HG03108 (cell line): ENCODE measurements around the gene TCF23.
"Not testable (repeated sequence)": the region's sequence is repeated elsewhere in the genome, so short reads cannot be mapped to it uniquely, and the experiment has no call there.

Experiments
- ATAC-seq: cut with Tn5 transposase; IDR thresholded peaks from one replicate; pipeline ENCODE4 v1.9.1; 2021; ENCODE audit warnings: moderate library complexity; ENCODE audit not compliant: unreplicated experiment

Gene TCF23

DNA sequence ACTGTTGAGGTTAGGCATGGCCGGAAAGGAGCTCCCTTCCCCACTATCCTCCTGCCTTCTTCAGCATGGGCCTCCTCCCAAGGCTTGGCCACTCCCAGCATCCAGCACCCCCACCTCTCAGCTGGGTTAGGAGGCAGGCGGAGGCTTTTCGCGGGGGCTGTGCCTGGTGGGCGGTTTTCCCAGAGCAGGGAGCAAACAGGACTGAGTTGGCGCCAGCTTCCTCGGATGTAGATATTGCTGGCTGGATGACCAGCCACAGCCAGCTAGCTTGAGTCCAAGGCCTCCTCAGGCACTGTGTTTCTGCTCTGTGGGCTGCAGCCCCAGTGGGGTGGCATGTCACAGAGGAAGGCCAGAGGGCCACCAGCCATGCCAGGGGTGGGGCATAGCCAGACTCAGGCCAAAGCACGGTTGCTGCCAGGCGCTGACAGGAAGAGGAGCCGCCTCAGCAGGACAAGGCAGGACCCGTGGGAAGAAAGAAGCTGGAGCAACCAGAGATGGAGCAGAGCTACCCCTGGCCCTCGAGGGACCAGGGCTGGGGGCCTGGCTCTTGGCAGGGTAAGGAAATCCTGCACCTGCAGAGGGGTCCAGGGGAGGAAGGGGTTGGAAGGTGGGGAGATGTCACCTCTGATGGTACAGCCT is at the start of gene TCF23:
TSS of gene TCF23 (plus strand) at position 204 of the 639 bp plus-strand sequence. CDS start at position 334, 130 bp downstream.
- ATAC-seq, result no peak

DNA sequence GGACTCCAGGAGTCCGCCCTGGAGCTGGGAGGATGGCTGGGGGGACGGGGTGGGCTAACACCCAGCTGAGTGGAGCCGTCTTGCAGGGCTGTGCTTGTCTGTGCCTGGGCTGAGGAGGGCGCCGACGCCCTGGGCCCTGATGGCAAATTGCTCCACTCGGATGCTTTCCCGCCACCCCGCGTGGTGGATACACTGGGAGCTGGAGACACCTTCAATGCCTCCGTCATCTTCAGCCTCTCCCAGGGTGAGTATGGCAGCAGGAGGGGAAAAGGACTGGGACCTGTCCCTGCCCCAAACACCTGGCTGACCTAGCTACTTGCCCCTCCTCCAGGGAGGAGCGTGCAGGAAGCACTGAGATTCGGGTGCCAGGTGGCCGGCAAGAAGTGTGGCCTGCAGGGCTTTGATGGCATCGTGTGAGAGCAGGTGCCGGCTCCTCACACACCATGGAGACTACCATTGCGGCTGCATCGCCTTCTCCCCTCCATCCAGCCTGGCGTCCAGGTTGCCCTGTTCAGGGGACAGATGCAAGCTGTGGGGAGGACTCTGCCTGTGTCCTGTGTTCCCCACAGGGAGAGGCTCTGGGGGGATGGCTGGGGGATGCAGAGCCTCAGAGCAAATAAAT is 49.4 kb upstream of the TCF23 start:
- ATAC-seq, result no peak

DNA sequence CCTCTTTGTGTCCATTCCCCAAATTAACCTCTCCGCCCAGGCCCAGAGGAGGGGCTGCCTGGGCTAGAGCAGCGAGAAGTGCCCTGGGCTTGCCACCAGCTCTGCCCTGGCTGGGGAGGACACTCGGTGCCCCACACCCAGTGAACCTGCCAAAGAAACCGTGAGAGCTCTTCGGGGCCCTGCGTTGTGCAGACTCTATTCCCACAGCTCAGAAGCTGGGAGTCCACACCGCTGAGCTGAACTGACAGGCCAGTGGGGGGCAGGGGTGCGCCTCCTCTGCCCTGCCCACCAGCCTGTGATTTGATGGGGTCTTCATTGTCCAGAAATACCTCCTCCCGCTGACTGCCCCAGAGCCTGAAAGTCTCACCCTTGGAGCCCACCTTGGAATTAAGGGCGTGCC is 48.8 kb upstream of the TCF23 start:
- ATAC-seq, result no peak

DNA sequence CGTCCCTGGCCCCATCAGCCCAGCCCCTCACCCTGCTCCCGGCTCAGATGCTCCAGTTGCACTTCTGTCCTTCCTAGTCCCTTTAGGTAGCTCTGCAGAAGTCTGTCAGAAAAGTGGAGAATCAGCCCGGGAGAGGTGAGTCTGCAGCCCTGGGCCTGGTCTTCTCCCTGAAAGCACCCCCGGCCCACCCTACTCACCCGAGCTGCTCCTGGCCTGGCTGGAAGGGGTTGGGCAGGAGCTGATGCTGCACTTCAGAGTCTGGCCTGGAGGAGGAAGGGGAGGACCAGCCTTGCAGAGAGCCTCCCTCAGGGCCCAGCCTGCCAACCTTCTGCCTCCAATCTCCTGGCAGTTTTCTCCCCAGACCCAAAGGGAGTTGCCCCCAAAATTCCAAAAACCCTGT is 46.5 kb upstream of the TCF23 start:
- ATAC-seq, result no peak

GRCh38 chr2:27105981-27106380 is 42.8 kb upstream of the TCF23 start:
- no peak for ATAC-seq

- no peak for ATAC-seq
Observed at GRCh38 chr2:27108221-27108620, 40.6 kb upstream of the TCF23 start.

- ATAC-seq, result no peak
Observed at GRCh38 chr2:27109083-27109482, 39.7 kb upstream of the TCF23 start.

DNA sequence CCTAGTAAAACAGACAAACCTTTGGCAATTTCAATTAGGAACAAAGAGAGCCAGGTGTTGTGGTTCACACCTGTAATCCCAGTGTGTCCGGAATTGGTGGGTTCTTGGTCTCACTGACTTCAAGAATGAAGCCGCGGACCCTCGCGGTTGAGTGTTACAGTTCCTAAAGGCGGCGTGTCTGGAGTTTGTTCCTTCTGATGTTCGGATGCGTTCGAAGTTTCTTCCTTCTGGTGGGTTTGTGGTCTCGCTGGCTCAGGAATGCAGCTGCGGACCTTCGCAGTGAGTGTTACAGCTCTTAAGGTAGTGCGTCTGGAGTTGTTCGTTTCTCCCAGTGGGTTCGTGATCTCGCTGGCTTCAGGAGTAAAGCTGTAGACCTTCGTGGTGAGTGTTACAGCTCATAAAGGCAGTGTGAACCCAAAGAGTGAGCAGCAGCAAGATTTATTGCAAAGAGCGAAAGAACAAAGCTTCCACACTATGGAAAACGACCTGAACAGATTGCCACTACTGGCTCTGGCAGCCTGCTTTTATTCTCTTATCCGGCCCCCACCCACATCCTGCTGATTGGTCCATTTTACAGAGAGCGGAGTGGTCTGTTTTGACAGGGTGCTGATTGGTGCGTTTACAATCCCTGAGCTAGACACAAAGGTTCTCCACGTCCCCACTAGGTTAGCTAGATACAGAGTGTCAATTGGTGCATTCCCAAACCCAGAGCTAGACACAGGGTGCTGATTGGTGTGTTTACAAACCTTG is 38.0 kb upstream of the TCF23 start:
- not testable (repeated sequence) for ATAC-seq

GRCh38 chr2:27111392-27112078 is 37.3 kb upstream of the TCF23 start:
- ATAC-seq, result not testable (repeated sequence)

DNA sequence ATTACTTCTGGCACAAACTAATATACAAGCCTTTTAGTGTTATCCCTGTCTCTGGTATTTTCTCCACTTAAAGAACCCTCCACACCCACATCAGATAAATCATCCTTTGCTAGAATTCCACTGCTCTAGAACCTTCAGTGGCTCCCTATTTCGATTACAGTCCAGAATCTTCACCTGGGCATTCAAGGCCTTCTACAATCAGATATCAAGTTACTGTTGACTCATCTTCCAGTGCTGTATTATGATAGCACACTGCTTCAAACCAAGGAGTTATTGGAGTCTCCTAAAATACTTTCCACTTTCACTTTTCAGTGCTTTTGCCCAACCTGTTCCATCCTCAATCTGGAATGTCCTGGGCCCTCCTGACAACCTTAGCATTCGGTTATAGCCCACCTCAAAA is 33.3 kb upstream of the TCF23 start:
- no peak for ATAC-seq

GRCh38 chr2:27117995-27118524 is 30.7 kb upstream of the TCF23 start:
- ATAC-seq, result no peak

DNA sequence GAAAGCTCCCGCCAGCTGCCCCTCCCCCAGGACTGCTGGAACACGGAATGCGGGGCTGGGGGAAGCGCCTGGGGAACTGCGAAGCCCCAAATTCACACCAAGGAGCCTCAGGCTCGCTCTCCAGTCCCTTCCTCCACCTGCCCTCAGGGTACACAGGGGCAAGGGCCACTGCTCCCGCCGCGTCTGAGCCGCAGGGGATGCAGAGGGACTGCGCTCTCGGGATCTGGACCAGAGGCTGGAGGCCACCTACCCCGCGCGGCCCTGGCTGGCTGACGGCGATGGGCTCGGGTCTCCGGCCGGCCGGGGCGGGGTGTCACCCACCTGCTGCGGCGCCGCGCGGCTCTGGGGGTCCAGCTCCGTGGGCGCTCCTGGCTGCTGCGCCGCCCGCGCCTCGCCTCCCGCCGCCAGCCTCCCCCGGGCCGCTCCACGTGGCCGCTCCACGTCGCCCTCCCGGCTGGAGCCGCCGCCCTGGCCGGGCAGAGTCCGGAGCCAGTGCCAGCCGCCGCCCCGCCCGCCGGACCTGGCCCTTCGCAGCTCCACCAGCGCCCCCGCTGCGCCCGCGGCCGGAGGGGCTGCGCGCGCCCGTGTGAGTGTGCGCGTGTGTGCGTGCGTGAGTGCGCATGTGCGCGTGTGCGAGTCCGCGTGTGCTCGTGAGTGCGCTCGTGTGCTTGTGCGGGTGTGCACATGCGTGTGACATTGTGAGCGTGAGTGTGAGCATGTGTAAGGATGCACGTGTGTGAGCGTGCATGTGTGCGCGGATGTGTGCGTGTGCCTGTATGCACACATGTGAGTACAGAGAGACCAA is 30.1 kb upstream of the TCF23 start, which contains the start of gene CGREF1:
TSS of gene CGREF1 (minus strand) at position 604 of the 805 bp plus-strand sequence. CDS start 14,762 bp downstream, outside the sequence.
- no peak for ATAC-seq

GRCh38 chr2:27119330-27119670 is 29.5 kb upstream of the TCF23 start:
- ATAC-seq, result not testable (repeated sequence)

- no peak for ATAC-seq
Observed at GRCh38 chr2:27121906-27122305, 26.9 kb upstream of the TCF23 start.

GRCh38 chr2:27122791-27123190 is 26.0 kb upstream of the TCF23 start:
- ATAC-seq, result no peak

DNA sequence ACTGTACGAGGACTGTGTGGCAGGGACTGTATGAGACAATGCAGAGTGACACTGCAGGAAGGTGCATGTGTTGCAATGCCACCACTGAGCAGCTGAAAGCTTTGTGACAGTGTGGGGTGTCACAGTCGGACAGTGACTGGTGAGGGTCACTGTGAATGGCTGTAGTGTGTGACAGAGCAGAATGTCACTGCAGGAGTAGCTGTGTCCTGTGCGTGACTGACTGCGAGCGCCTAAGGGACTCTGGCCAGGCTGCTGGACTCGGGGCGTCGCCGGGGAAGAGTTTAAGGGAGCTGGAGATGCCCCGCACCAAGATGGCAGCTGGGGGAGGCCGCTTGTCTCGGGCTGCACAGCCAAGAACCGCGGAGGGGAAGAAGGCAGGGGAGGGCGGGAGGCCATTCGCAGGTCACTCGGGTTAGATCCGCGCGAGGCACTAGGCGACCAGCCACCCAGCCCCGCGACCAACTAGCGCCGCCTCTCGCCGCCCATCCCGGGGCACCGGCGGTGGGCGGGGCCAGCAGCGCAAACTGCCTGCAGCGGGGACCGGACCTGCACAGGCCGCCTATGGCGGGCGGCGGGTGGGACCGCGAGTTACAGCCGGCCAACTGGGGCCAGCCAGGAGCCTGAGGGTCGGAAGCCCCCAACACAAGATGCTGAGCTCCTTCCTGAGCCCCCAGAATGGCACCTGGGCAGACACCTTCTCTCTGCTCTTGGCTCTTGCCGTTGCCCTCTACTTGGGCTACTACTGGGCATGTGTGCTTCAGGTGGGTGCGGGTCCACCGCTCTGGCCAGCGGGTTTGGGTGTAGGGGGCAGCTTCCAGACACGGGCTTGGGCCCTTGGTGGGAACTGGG is 25.3 kb upstream of the TCF23 start, which contains the start of gene ABHD1:
TSS of gene ABHD1 (plus strand) at position 514 of the 849 bp plus-strand sequence. CDS start at position 648, 134 bp downstream.
- no peak for ATAC-seq

DNA sequence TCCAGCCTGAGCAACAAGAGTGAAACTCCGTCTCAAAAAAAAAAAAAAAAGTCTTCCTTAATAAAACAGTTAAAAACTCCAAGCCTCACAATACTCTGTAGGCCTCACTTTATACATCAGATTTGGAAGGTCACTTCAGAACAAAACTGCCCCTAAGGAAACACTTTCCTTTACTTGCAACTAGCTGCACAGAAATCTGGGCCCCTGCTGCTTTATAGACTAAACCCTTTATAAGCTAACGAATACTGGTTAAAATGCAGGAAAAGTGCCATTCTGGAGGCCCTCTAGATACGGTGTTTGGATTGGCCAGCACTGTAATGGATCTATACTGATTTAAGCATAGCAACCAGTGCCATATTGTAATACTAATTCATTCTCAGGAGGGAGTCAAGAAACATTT is 23.7 kb upstream of the TCF23 start:
- ATAC-seq, result no peak

- no peak for ATAC-seq
Observed at GRCh38 chr2:27126252-27126710, 22.5 kb upstream of the TCF23 start.
